ENCODE measurements around the gene FHL3.
"Not testable (repeated sequence)": the region's sequence is repeated elsewhere in the genome, so short reads cannot be mapped to it uniquely, and the experiment has no call there.

Gene FHL3

DNA sequence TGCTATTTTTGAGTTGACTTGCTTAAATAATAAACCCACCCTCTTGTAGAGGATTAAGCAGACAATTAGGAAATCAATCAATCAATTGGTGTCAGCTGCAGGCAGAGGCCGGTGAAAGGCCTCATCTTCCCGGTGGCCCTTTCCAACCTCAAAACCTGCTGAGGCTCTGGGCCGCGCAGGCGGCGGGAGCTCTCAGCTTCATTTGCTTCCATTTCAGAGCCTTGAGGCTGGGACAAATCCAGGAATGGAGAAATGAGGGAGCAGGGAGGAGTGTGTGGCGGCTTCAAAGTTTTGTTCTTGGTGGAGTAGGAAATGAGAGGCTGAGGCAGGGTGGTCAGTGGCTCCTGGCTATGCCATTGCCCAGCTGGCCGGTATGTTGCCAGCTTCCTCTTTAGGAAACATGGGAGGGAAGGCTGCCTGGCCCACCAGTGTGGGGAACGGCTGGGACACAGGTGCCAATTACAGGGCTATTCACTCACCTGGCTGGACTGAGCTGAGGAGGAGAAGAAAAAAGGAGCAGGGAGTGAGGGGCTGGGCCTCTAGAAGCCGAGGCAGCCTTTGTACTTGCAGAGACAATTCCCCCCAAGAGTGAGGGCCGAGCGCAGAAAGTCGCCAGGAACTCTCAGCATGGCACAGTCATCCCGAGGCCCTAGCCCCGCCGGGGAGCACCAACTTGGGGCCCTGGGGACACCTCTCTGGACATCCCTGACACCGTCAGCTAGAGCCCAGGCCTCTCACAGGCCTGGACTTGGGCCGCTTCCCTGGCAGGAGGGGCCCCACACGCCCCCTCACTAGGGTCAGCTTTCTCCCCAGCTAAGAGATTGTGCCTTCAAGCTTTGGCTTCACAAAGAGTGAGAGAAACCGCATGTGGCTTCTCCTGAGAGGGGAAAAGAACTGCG is 36.9 kb upstream of the FHL3 start:
- H3K27me3 Mint-ChIP-seq, result peaks cover 41% of the 10 kb centered on the region
- no peaks in the 10 kb centered on the region for H3K9me3 Mint-ChIP-seq
- H3K27ac Mint-ChIP-seq, result no peak overlapping the region
- peaks cover 14% of the 10 kb centered on the region for H3K4me1 Mint-ChIP-seq
- H3K36me3 Mint-ChIP-seq, result no peaks in the 10 kb centered on the region
- no peak overlapping the region for H3K4me3 Mint-ChIP-seq

DNA sequence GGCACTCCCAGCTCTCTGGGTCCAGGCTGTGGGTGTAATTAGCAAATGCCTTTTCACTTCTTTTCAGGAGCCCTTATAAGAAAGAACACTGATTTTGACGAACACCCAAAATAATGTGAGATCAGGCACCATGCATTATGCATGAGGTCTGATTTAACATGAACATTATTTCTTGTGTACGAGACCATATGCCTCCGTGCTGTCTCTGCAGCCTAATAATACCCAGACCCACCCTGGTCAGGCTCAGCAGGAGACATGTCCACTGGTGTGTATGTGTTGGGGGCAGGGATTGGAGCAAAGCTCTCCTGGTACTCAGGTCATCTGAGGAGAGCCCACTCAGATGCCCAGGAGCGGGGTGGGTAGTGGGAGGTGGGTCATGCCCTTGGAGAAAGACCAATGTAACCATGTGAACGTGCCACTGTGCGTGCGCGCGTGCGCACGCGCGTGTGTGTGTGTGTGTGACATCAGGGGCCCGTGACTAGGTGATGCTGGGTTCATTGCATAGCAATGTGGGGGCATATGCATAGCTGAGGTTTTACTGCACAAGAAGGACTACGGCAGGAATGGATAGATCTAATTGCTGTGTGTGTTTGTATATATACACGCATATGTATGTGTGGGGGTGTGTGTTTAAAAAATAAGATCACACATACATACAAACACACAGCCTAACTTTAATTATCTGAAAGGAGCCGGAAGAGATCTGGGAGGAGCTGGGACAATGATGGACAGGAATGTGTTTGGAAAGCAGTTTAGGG is 34.2 kb upstream of the FHL3 start:
- Mint-ChIP-seq H3K4me3 (no peak overlapping the region), H3K27ac (no peak overlapping the region), H3K36me3 (no peaks in the 10 kb centered on the region), H3K4me1 (peaks cover 11% of the 10 kb centered on the region), H3K9me3 (no peaks in the 10 kb centered on the region), H3K27me3 (peaks cover 40% of the 10 kb centered on the region)

DNA sequence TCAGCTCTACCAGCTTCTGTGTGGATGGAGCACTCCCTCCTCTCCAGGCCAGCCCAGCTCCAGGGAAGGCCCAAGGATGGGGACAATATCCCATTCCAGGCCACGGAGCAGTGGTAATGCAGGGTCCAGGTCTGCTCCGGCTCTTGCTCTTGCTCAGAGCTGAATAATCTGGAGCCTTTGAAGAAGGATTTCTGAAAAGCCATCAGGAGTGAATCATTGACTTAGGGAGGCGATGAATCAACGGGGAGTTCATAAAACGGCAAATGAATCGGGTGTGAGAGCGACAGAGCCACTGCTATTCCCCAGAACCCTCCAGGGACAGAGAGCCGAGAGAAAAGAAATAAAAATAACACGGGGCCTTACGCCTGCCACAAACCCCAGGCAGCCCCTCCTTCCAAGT is 33.5 kb upstream of the FHL3 start:
- no peak overlapping the region for H3K4me3 Mint-ChIP-seq

DNA sequence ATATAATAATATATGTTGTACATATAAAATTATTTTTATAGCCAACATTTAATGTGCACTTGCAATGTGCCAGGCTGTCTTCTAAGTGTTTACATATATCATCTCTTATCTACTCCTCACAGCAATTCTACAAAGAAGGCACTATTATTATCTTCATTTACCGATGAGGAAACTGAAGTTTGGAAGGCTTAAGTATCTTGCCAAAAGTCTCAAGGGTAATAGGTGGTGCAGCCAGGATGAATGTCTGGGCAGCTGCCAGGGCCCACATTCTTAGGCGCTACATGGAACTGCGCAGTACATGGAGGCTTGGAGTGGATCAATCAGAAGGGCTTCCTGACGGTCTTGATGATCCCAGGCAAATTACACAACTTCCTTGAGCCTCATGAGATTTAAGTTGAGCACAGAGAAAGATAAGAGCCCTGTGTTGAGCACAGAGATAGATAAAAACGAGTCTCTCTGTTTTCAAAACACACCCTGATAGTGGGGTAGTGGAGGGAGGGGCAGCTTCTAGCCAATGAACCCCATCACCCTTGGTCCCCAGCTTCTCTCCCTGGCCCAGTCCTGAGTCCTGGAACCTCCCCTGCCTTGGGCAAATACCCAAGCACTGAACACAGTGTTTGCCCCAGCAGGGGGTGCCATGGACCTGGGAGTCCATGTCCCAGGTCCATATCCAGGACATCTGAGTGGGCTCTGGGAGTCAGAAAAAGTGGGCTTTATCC is 32.1 kb upstream of the FHL3 start:
- Mint-ChIP-seq H3K27ac (no peak overlapping the region), H3K36me3 (no peaks in the 10 kb centered on the region), H3K27me3 (peaks cover 25% of the 10 kb centered on the region), H3K9me3 (no peaks in the 10 kb centered on the region), H3K4me1 (no peaks in the 10 kb centered on the region), H3K4me3 (no peak overlapping the region)

More for the DNA sequence above, 33.5 kb upstream of the FHL3 start:
- no peaks in the 10 kb centered on the region for H3K36me3 Mint-ChIP-seq
- H3K9me3 Mint-ChIP-seq, result no peaks in the 10 kb centered on the region
- no peak overlapping the region for H3K27ac Mint-ChIP-seq
- peaks cover 36% of the 10 kb centered on the region for H3K27me3 Mint-ChIP-seq
- H3K4me1 Mint-ChIP-seq, result peaks cover 6% of the 10 kb centered on the region

DNA sequence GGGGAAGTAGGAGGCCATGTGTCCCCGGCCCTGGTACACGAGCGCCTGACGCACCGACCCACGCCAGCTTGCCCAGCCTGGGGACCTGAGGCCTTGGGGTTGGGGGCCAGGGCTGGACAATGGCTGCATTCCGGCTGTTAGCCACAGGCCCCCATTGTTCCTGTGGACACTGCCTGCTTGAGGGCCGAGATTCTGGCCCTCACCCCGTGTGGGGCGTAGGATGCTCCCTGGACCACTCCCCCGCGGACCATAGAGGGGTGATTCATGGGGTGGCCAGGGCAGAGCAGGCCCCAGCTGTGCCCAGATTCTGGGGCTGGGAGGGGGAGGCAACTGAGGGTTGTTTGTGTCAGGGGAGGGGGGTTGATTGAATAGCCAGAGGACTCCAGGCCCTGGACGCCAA is 29.6 kb upstream of the FHL3 start:
- no peaks in the 10 kb centered on the region for H3K9me3 Mint-ChIP-seq
- no peak overlapping the region for H3K4me3 Mint-ChIP-seq
- H3K36me3 Mint-ChIP-seq, result no peaks in the 10 kb centered on the region
- peaks cover 20% of the 10 kb centered on the region for H3K4me1 Mint-ChIP-seq
- H3K27ac Mint-ChIP-seq, result no peak overlapping the region
- peaks cover 10% of the 10 kb centered on the region for H3K27me3 Mint-ChIP-seq

DNA sequence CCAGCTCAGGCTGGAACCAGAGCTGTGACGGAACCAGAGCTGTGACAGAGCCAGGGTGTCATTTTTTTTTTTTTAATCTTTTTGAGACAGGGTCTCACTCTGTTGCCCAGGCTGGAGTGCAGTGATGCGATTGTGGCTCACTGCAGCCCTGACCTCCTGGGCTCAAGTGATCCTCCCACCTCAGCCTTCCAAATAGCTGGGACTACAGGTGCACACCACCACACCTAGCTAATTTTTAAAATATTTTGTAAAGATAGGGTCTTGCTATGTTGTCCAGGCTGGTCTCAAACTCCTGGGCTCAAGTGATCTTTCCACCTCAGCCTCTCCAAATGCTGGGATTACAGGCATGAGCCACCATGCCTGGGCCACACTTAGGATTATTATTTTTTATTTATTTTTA is 27.7 kb upstream of the FHL3 start:
- H3K27ac Mint-ChIP-seq, H3K4me3 Mint-ChIP-seq, H3K9me3 Mint-ChIP-seq, H3K36me3 Mint-ChIP-seq, H3K27me3 Mint-ChIP-seq: not testable (repeated sequence)
- peaks cover 38% of the 10 kb centered on the region for H3K4me1 Mint-ChIP-seq

DNA sequence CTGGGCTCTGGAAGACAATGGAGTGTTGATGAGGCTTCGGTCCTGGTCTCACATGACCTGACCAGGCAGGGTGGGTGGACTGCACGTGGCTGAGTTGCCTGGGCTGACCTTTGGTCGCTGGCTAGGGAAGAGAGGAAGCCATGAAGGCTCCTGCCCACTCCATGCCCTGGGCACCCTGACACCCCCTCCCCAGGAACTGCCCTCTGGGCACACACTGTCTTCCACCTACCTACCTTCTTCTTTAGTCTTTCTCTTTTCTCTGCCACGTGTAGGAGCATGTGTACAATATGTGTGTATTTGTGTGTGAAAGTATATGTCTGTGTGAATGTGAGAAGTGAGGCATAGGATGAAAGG is 26.2 kb upstream of the FHL3 start:
- Mint-ChIP-seq H3K27ac (peak overlapping the region; percentile 65), H3K4me3 (peak overlapping the region; percentile 57)

DNA sequence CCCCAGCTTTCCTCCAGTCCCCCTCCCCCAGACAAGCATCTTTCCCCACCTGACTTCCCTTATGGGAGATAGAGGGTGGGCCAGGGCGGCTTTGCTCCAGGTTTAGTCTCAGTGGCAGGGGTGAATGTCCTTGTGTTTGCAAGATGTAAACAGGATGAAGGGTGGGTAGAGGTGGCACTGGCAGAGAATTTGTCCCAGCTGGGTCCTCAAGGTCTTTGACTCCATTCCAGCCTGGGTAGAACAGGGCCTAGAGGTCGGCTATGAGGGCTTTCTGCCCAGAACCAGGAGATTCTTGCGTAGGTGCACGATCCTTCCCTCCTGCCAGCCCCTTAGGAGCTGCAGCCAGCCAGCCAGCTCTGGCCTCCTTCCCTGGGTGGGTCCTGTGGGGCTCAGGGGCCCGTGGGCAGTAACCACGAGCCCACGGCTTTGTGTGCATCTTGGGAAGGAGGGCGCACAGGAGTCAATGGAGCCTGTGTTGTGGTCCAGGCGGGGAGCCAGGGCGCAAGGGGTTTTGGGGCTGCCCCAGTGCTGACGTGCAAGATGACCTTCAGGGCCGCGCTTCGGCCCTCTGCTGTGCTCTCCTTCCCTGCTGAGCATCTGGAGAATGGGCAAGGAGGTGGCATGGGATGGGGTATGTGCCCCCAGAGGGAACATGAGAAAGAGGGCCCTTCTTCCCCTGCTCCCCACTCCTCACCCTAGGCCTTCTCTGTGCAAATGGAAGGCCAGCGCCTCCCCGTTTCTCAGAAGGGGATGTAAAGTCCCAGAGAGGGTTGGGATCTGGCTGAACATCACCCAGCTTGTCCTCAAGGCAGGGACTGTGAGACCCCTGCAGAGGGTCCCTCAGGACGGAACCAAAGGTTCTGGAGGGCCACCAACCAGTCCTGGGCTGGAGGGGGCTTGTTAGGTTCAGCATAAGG is 25.5 kb upstream of the FHL3 start:
- Mint-ChIP-seq H3K27ac (peak overlapping the region; percentile 90), H3K4me1 (peaks cover 55% of the 10 kb centered on the region)

More for the DNA sequence above, 26.2 kb upstream of the FHL3 start:
- peaks cover 53% of the 10 kb centered on the region for H3K4me1 Mint-ChIP-seq
- no peaks in the 10 kb centered on the region for H3K9me3 Mint-ChIP-seq
- peaks cover under 1% of the 10 kb centered on the region for H3K27me3 Mint-ChIP-seq
- no peaks in the 10 kb centered on the region for H3K36me3 Mint-ChIP-seq

DNA sequence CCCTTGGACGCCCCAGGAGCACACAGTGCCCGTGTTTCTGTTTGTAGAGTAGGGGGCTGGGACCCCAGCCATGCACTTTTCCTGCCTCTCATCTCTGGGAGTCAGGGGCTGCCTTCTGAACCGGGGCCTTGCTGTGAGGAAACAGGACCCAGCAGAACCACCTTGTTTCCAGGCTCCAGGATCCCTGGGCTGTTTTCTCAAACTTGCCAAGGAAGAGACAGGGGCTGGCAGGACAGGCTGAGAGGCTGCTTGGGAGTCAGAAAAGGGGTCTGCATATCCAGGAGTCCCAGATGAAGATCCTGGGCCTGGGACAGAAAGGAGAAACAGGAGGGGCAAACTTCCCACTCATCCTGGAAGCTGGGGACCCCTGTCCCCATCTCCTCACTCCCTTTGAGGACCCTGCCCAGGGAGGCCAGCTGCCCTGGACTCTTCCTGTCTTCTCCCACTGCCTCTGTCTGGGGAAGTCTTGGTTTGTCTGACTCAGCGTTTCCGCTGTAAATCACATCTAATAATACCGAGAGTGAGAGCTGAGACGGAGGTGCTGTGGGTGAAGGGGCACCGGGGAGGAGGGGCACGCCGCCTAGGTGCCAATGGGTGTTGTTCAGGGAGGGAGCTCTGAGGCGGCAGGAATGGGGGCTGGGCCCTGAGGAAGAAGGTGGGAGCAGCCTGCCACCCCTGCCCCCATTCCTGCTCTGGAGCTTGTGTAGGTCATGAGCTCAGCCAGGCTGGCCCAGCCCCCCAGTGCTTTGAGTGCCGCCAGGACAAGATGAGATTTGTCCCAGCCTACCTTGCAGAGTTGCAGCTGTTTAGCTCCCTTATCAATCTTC is 24.6 kb upstream of the FHL3 start:
- Mint-ChIP-seq H3K36me3 (peaks cover 6% of the 10 kb centered on the region), H3K4me1 (peaks cover 55% of the 10 kb centered on the region), H3K27ac (peak overlapping the region; percentile 90), H3K4me3 (peak overlapping the region; percentile 64), H3K27me3 (no peaks in the 10 kb centered on the region), H3K9me3 (no peaks in the 10 kb centered on the region)

More for the DNA sequence above, 25.5 kb upstream of the FHL3 start:
- Mint-ChIP-seq H3K36me3 (peaks cover 1% of the 10 kb centered on the region), H3K27me3 (no peaks in the 10 kb centered on the region), H3K4me3 (peak overlapping the region; percentile 64), H3K9me3 (no peaks in the 10 kb centered on the region)

DNA sequence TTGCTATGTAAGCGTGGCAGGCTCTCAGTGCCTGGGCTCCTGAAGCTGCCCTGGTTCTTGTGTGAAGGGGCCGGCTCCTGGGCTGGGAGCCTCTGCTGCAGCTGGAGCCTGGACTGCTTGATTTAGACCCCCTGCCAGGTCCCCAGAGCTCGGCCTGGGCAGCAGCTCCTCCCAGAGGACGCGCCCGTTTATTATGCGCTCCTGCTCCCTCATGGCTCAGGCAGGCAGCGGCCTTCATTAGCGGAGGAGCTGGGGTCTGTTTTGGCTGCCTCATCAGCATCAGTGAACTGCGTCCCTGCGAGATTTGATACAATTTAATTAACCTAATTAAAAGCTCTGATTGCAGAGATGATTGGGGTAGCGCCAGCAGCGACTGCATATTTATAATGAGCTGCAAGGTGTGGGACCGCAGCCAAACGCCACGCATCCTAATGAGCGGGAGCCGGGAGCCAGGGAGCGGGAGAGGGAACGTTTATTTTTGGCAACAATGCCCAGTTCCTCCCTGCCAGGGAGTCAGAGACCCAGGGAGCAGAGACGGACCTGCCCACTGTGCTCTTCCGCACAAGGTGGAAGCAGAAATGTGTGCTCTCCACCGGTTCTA is 23.9 kb upstream of the FHL3 start:
- H3K9me3 Mint-ChIP-seq, result no peaks in the 10 kb centered on the region
- H3K27ac Mint-ChIP-seq, result peak overlapping the region; percentile 92
- H3K4me1 Mint-ChIP-seq, result peaks cover 55% of the 10 kb centered on the region
- peaks cover 8% of the 10 kb centered on the region for H3K36me3 Mint-ChIP-seq
- peak overlapping the region; percentile 71 for H3K4me3 Mint-ChIP-seq
- H3K27me3 Mint-ChIP-seq, result no peaks in the 10 kb centered on the region

DNA sequence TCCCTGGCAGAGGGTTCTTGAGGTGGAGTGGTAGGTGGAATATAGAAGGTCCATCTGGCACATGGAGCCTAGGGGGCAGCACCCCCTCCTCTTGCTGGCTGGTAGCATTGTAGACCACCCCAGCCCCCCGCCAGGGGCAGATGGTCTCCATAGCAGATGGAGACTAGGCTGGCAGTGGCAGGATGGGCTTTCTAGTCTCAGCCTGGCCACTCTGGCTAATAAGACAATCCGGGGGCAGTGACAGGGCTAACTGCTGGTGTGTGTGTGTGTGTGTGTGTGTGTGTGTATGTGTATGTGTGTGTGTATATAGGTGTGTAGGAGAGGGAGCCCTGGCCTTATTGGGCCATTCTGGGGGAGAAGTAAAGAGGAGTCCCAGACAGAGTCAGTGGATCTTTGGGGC is 23.4 kb upstream of the FHL3 start:
- H3K4me1 Mint-ChIP-seq, result peaks cover 55% of the 10 kb centered on the region

DNA sequence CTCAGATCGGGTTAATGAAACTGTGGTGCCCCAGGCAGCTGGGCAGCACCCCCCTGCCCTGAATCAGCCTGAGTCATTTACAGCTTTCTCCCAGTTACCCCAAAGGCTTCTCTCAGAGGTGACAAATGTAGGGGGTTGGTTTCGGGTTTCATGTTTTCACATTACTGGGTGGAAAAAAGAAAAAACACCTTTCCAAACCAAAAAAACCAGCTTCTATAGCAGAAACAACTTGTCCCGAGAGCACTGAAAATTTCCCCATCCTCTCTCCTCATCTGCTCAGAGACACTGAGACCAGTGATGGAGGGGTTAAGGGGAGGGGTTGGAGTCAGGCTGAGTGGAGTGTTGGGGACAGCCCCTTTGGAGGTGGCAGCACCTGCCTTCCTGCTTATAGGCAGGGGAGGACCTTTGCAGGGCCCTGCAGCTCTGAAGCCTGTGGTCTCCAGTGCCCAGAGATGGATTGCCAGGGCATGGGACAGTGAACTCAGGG is 22.8 kb upstream of the FHL3 start:
- Mint-ChIP-seq H3K36me3 (peaks cover 8% of the 10 kb centered on the region), H3K27me3 (no peaks in the 10 kb centered on the region), H3K9me3 (no peaks in the 10 kb centered on the region), H3K27ac (peak overlapping the region; percentile 92), H3K4me3 (peak overlapping the region; percentile 71), H3K4me1 (peaks cover 55% of the 10 kb centered on the region)

More for the DNA sequence above, 23.4 kb upstream of the FHL3 start:
- Mint-ChIP-seq H3K27me3 (no peaks in the 10 kb centered on the region), H3K36me3 (peaks cover 8% of the 10 kb centered on the region), H3K9me3 (no peaks in the 10 kb centered on the region), H3K27ac (peak overlapping the region; percentile 92), H3K4me3 (peak overlapping the region; percentile 71)

DNA sequence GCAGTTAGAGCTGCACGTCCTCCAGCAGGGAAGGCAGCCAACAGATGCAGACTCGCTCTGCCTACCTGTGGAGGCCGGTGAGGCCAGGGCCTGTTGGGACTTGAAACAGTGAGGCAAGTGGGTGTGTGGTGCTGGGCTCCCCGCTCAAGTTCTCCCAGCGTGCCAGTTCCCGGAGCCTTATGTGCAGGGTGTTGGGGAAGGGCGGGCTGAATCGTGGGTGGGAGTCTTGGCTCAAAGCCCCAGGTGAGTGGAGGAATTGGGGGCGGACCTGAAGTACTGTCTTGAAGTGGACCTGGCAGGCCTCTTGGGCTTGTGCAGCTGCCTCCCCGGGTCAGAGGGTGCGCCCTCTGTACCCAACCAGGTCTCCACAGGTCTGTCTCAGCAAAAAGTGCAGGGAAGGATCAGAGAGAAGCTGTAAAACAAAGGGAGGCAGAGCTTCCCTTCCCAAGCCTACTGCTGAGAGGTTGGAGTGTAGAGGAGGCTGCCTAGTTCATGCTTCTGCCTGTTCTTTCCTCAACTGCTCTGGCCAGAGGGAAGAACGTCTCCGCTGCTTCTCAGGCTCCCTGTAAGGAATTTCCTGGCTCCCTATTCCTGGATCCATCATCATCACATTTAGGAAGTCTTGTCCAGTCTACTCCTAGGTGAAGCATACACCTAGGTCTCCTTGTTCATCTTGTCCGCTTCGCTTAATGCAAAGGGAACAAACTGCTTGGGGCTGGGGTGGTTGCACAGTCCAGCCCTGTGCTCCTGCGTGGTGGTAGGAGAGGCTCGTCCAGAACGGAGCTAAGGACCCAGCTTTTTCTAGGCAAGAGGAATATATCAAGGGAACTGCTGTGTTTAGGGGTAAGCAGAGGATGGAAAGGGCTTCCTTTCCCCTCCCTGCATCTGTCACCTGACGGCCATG is 22.1 kb upstream of the FHL3 start:
- peaks cover 55% of the 10 kb centered on the region for H3K4me1 Mint-ChIP-seq
- peak overlapping the region; percentile 54 for H3K4me3 Mint-ChIP-seq
- no peaks in the 10 kb centered on the region for H3K27me3 Mint-ChIP-seq
- H3K36me3 Mint-ChIP-seq, result peaks cover 11% of the 10 kb centered on the region
- H3K27ac Mint-ChIP-seq, result peak overlapping the region; percentile 74
- no peaks in the 10 kb centered on the region for H3K9me3 Mint-ChIP-seq

Measured in activated naive CD4-positive, alpha-beta T cell treated with anti-CD3 and anti-CD28 coated beads, Interleukin-2, amount 50 U/mL, for 24 hours (primary cell).